ENCODE results near the gene OGDH. TPM values are rescaled to one million over a fixed set of nuclear protein-coding genes. Genes with fewer than 3 reads are reported as not detected.
"Not testable (repeated sequence)": the region's sequence is repeated elsewhere in the genome, so short reads cannot be mapped to it uniquely, and the experiment has no call there.

Gene OGDH
- total RNA-seq, 1 donor from 2014 or later, result 62.0 TPM

DNA sequence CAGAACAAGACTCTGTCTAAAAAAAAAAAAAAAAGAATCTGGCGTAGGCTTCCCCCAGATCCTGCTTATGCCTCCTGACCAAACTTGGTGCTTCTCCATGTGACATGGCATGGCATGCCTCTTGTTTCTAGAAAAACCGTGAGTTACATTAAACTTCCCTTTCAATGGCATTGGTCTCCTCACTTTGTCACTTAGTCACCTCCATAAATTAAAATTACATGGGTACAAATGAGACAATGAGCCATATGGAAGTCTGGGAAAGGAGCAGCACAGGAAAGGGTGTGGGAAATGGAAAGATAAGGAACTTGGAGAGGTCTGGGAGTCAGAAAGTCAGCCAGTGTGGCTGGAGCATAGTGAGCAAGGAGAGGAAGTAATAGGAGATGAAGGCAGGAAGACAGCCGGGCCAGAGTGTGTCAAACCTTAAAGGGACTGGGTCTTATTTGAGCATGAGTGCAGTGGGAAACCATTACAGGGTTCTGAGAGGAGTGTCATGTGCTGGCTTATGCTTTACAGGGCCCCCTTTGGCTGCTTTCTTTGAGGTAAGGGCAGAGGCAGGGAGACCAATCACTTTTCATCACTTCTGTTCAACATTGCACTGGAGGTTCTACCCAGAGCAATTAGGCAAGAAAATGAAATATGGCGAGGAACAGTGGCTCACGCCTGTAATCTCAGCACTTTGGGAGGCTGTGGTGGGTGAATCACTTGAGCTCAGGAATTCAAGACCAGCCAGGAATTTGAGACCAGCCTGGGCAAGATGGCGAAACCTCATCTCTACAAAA, 120.9 kb downstream of the OGDH start:
- TF ChIP-seq, protein P1, sequence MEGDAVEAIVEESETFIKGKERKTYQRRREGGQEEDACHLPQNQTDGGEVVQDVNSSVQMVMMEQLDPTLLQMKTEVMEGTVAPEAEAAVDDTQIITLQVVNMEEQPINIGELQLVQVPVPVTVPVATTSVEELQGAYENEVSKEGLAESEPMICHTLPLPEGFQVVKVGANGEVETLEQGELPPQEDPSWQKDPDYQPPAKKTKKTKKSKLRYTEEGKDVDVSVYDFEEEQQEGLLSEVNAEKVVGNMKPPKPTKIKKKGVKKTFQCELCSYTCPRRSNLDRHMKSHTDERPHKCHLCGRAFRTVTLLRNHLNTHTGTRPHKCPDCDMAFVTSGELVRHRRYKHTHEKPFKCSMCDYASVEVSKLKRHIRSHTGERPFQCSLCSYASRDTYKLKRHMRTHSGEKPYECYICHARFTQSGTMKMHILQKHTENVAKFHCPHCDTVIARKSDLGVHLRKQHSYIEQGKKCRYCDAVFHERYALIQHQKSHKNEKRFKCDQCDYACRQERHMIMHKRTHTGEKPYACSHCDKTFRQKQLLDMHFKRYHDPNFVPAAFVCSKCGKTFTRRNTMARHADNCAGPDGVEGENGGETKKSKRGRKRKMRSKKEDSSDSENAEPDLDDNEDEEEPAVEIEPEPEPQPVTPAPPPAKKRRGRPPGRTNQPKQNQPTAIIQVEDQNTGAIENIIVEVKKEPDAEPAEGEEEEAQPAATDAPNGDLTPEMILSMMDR (conservative IDR thresholded peaks at IDR 0.05; ENCODE audit: low read depth, low read length), result no peak
- peak; percentile 39 for DNase-seq (ENCODE audit: low read depth)
- H3K4me3 ChIP-seq (ENCODE audit: low read depth, low read length), result no peak overlapping the region

DNA sequence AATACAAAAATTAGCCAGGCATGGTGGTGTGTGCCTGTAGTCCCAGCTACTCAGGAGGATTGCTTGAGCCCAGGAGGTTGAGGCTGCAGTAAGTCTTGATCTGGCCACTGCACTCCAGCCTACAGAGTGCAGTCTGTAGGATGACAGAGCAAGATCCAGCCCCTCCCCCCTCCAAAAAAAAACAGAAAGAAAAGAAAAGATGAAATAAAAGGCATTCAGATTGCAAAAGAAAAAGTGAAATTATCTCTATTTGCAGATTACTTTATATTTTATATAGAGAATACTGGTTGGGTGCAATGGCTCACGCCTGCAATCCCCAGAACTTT, 121.5 kb downstream of the OGDH start:
- no peak for DNase-seq (ENCODE audit: low read depth)
- TF ChIP-seq, protein P1 (conservative IDR thresholded peaks at IDR 0.05; ENCODE audit: low read depth, low read length), result no peak
- no peak overlapping the region for H3K4me3 ChIP-seq (ENCODE audit: low read depth, low read length)

DNA sequence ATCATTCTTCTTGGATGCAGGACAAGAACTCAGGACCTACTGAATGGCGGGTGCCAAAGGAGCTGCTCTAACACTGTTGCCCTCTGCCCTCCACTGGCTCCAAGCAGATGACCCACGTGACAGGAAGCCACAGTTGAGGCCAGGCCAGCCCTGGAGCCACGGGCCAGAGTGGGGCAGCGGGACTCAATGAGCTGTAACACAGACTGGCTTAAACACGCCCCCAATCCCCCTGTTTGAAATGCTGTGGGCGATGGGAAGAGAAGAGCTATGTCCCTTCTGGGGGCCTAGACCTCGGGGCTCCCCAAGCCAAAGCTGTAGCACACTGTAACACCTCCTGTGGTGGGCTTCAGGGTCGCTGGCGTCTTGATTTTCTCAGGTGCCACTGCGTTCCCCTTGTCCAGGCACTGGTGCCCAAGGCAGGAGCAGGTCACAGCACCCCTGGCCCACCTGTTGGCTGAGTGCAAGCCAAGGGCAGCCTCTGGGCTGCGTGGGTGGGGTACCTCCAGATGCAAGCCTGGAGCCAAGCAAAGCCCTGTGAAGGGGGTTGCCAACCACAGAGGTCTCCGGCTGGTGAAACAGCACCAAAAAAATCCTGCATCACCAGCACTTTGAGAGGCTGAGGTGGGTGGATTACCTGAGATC, 123.6 kb downstream of the OGDH start:
- H3K4me3 ChIP-seq (ENCODE audit: low read depth, low read length), result no peak overlapping the region
- TF ChIP-seq, protein P1 (conservative IDR thresholded peaks at IDR 0.05; ENCODE audit: low read depth, low read length), result no peak
- no peak for DNase-seq (ENCODE audit: low read depth)

DNA sequence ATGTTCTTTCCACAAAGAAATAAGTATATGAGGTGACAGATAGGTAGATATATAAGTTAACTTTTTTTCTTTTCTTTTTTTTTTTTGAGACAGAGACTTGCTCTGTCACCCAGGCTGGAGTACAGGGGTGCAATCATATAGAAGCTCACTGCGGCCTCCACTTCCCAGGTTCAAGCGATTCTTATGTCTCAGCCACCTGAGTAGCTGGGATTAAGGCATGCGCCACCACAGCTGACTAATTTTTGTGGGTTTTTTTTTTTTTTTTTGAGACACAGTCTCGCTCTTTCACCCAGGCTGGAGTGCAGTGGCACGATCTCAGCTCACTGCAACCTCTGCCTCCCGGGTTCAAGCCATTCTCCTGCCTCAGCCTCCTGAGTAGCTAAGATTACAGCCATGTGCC, 126.5 kb downstream of the OGDH start:
- not testable (repeated sequence) for DNase-seq (ENCODE audit: low read depth); H3K4me3 ChIP-seq (ENCODE audit: low read depth, low read length)

DNA sequence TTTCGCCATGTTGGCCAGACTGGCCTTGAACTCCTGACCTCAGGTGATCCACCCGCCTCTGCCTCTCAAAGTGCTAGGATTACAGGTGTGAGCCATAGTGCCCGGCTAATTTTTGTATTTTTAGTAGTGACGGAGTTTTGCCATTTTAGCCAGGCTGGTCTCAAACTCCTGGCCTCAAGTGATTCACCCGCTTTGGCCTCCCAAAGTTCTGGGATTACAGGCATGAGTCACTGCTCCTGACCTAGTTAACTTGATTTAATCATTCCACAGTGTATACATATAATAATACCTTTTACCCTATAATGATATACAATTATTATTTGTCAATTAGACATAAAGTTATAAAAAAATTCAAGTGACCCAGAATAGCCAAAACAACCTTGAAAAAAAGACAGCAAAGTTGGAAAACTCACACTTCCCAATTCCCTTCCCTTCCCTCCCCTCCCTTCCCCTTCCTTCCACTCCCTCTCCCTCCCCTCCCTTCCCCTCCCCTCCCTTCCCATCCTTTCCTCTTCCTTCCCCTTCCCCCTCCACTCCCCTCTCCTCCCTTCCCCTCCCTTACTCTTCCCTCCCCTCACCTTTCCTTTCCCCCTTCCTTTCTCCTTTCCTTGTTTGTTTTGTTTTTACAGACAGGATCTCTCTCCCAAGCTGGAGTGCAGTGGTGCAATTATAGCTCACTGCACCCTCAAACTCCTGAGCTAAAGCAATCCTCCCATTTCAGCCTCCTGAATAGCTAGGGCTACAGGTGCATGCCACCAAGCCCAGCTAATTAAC, 127.5 kb downstream of the OGDH start:
- no peak overlapping the region for H3K4me3 ChIP-seq (ENCODE audit: low read depth, low read length)
- no peak for DNase-seq (ENCODE audit: low read depth)
- TF ChIP-seq, protein P1 (conservative IDR thresholded peaks at IDR 0.05; ENCODE audit: low read depth, low read length), result no peak

DNA sequence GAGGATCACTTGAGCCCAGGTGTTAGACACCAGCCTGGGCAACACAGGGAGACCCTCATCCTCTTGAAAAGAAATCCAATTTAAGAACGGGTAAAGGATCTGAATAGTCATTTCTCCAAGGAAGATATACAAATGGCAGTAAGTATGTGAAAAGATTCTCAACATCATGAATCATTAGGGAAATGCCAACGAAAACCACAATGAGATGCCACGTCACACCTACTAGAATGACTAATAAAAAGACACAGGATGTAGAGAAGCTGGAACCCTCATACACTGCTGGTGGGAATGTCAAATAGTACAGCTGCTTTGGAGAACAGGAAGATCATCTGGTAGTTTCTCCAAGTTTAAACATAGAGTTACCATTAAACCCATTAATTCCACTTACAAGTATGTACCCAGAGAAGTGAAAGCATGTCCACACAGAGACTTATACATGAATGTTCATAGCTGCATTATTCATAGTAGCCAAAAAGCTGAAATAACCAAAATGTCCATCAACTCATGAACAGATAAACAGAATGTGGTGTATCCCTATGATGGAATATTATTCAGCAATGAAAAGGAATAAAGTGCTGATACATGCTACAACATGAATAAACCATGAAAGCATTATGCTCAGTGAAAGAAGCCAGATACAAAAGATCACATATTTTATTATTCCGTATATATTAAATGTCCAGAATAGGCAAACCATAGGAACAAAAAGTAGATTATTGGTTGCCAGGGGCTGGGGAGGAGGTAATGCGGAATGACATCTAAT, 129.2 kb downstream of the OGDH start:
- peak; percentile 97 for DNase-seq (ENCODE audit: low read depth)
- TF ChIP-seq, protein P1 (conservative IDR thresholded peaks at IDR 0.05; ENCODE audit: low read depth, low read length), result no peak
- H3K4me3 ChIP-seq (ENCODE audit: low read depth, low read length), result no peak overlapping the region

DNA sequence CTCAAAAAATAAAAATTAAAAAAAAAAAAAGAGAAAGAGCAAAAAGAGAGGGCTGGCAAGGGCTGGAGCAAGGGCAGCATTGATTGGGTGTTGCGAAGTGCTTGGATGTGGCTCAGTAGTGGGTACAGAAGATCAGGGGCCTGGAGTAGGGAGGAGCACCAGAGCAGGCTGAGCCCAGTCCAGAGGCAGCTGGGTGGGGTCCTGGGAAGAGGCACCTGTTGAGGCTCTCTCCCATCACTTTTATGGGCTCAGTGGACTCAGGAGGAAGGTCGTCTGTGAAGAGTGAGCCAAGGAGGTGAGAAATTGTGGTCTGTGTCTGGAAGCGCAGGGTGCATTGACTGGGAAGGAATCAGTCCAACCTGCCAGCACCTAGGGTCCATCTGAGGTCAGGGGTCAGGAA, 130.5 kb downstream of the OGDH start:
- no peak for DNase-seq (ENCODE audit: low read depth)
- TF ChIP-seq, protein P1 (conservative IDR thresholded peaks at IDR 0.05; ENCODE audit: low read depth, low read length), result no peak
- H3K4me3 ChIP-seq (ENCODE audit: low read depth, low read length), result no peak overlapping the region

All from epithelial cell of proximal tubule (primary cell).